Measurements from ENCODE around the gene METTL18.

- TF ChIP-seq CTCF (IDR thresholded peaks at IDR 0.05), result no peak
- TF ChIP-seq POLR2A (IDR thresholded peaks at IDR 0.05), result no peak
Observed at GRCh38 chr1:169793730-169794129, 977 bp downstream of the METTL18 start.

Data from right lobe of liver (tissue), 4 donors.